ENCODE measurements around the gene SLC7A5. TPM values are rescaled to one million over a fixed set of nuclear protein-coding genes. Genes with fewer than 3 reads are reported as not detected.
A peak's percentile ranks its signal among the peaks of the same experiment; 100 is the strongest.

SLC7A5 gene
- total RNA-seq, 6 experiments from 2014 or later = 112 to 133 (median 124) TPM

DNA sequence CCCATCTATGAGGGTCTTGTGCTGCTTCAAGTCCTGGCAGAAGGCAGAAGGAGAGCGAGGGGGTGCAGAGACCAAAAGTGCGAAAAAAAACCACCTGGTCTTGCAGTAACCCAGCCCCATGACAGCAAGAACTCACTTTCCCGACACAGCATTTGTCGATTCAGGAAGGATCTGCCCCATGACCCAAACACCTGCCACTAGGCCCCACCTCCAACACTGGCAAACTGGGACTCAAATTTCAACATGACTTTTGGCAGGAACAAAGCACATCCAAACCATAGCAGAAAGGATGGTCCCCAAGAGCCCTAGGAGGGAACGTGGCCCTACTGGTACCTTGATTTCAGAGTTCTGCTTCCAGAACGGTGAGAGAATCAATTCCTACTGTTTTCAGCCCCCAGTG is 68.8 kb downstream of the SLC7A5 start:
- H3K9me3 Mint-ChIP-seq = no peaks in the 10 kb centered on the region
- no peaks in the 10 kb centered on the region for H3K4me1 Mint-ChIP-seq (ENCODE audit: low read depth)
- no peak overlapping the region for H3K4me3 Mint-ChIP-seq
- DNase-seq = no peak
- H3K27ac Mint-ChIP-seq = no peak overlapping the region
- no peaks in the 10 kb centered on the region for H3K36me3 Mint-ChIP-seq (ENCODE audit: low read depth)
- TF ChIP-seq, protein P1, sequence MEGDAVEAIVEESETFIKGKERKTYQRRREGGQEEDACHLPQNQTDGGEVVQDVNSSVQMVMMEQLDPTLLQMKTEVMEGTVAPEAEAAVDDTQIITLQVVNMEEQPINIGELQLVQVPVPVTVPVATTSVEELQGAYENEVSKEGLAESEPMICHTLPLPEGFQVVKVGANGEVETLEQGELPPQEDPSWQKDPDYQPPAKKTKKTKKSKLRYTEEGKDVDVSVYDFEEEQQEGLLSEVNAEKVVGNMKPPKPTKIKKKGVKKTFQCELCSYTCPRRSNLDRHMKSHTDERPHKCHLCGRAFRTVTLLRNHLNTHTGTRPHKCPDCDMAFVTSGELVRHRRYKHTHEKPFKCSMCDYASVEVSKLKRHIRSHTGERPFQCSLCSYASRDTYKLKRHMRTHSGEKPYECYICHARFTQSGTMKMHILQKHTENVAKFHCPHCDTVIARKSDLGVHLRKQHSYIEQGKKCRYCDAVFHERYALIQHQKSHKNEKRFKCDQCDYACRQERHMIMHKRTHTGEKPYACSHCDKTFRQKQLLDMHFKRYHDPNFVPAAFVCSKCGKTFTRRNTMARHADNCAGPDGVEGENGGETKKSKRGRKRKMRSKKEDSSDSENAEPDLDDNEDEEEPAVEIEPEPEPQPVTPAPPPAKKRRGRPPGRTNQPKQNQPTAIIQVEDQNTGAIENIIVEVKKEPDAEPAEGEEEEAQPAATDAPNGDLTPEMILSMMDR (IDR thresholded peaks at IDR 0.05) = no peak
- no peaks in the 10 kb centered on the region; the same call in 1 of the 2 replicates for H3K27me3 Mint-ChIP-seq (ENCODE audit: insufficient read depth)

DNA sequence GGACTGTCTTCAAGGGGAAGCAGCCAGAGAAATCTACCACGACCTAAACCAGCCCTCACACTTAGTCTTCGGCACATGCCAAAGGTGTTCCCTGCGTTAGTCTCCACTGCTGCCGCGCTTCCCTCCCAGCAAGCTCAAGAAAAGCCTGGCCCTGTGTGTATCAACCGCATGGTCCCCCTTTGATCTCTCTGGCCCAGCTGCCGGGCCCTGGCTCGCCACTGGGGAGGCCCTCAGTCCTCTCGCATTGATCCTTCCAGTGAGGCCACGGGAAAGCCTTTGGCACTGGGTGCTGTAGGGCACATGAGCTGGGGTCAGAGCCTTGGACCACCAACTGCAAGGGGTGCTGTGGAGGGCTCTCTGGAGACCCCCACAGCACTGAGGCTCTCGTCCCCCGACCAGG is 74.0 kb downstream of the SLC7A5 start:
- no peak overlapping the region for H3K4me3 Mint-ChIP-seq
- H3K9me3 Mint-ChIP-seq = no peaks in the 10 kb centered on the region
- H3K4me1 Mint-ChIP-seq (ENCODE audit: low read depth) = peaks cover 19% of the 10 kb centered on the region
- no peak overlapping the region for H3K27ac Mint-ChIP-seq
- no peak for DNase-seq
- H3K27me3 Mint-ChIP-seq (ENCODE audit: insufficient read depth) = no peaks in the 10 kb centered on the region; the same call in none of the 2 replicates
- no peaks in the 10 kb centered on the region for H3K36me3 Mint-ChIP-seq (ENCODE audit: low read depth)
- TF ChIP-seq, protein P1 (IDR thresholded peaks at IDR 0.05) = no peak

- Mint-ChIP-seq H3K27ac (no peak overlapping the region), H3K4me3 (no peak overlapping the region), H3K36me3 (ENCODE audit: low read depth) (no peaks in the 10 kb centered on the region), H3K4me1 (ENCODE audit: low read depth) (peaks cover 27% of the 10 kb centered on the region), H3K27me3 (ENCODE audit: insufficient read depth) (no peaks in the 10 kb centered on the region; the same call in none of the 2 replicates), H3K9me3 (no peaks in the 10 kb centered on the region)
- DNase-seq = no peak
- TF ChIP-seq, protein P1 (IDR thresholded peaks at IDR 0.05) = no peak
These were observed 74.7 kb downstream of the SLC7A5 start for GRCh38 chr16:87794485-87795078.

DNA sequence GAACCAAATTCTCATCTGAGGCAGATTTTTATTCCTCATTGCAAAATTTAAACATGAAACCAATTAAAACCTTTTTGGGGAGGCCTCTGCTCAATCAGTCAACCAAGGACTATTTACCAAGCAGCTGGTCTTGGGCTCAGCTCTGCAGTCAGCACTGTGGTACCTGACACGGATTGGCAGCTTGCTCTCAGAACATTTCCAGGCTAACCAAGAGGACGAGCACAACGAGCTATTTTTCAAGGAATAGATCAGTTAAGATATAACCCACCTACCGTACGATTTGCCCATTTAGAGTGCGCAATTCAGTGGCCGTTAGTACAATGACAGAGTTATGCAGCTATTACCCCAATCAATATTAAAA is 77.1 kb downstream of the SLC7A5 start:
- Mint-ChIP-seq H3K27me3 (ENCODE audit: insufficient read depth) (no peaks in the 10 kb centered on the region; the same call in none of the 2 replicates), H3K36me3 (ENCODE audit: low read depth) (no peaks in the 10 kb centered on the region), H3K9me3 (no peaks in the 10 kb centered on the region), H3K4me1 (ENCODE audit: low read depth) (peaks cover 46% of the 10 kb centered on the region), H3K4me3 (no peak overlapping the region), H3K27ac (no peak overlapping the region)
- TF ChIP-seq, protein P1 (IDR thresholded peaks at IDR 0.05) = no peak
- DNase-seq = no peak

GRCh38 chr16:87791295-87792204 is 77.8 kb downstream of the SLC7A5 start:
- Mint-ChIP-seq H3K4me1 (ENCODE audit: low read depth) (peaks cover 46% of the 10 kb centered on the region), H3K27ac (peak overlapping the region; percentile 92; the same call in 1 of the 2 replicates)
- no peak for DNase-seq

More at GRCh38 chr16:87791295-87792204, 77.8 kb downstream of the SLC7A5 start:
- Mint-ChIP-seq H3K36me3 (ENCODE audit: low read depth) (no peaks in the 10 kb centered on the region), H3K4me3 (no peak overlapping the region), H3K9me3 (no peaks in the 10 kb centered on the region), H3K27me3 (ENCODE audit: insufficient read depth) (no peaks in the 10 kb centered on the region; the same call in none of the 2 replicates)
- TF ChIP-seq, protein P1 (IDR thresholded peaks at IDR 0.05) = peak; percentile 14; the same call in 1 of the 2 replicates
